ENCODE data around the gene CTSH. TPM values are rescaled to one million over a fixed set of nuclear protein-coding genes. Genes with fewer than 3 reads are reported as not detected.
"Not testable (repeated sequence)": the region's sequence is repeated elsewhere in the genome, so short reads cannot be mapped to it uniquely, and the experiment has no call there.

Gene CTSH
- total and polyA plus RNA-seq, 2 experiments from 2014 or later, result 19.7 to 19.9 TPM

DNA sequence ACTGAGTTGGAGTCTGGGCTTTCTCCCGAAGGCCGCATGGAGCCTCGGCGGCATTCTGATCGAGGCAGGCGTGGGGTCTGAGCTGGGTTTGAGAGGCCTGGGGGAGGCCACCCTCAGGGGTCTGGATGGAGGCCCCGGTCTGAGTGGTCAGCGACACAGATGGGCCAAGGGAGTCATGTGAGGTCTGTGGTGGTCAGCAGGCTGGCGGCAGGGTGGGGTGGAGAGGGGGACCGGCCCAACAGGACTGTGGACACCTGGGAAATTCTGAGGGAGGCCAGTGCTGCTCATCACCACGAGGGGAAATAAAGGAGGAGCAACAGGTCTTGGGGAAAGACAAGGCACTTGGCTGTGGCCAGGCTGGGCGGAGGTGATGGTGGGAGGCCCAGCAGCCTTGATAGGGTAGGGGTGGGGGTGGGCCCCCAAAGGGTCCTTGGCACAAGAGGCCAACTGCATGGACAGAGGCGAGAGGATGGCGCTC, 16.2 kb downstream of the CTSH start:
- Histone ChIP-seq H3K27me3 (ENCODE audit: insufficient read depth) (no peaks in the 10 kb centered on the region), H3K79me2 (replicated peaks; ENCODE audit: insufficient read depth) (no peaks in the 10 kb centered on the region), H3F3A (replicated peaks; ENCODE audit: low read depth) (no peaks in the 10 kb centered on the region), H3K27ac (ENCODE audit: low read depth) (no peak overlapping the region), H3K4me2 (no peak overlapping the region), H3K4me3 (no peak overlapping the region), H3K36me3 (ENCODE audit: insufficient read depth) (no peaks in the 10 kb centered on the region), H2AFZ (no peak overlapping the region), H4K20me1 (replicated peaks; ENCODE audit: insufficient read depth) (no peaks in the 10 kb centered on the region), H3K4me1 (ENCODE audit: insufficient read depth) (no peaks in the 10 kb centered on the region), H3K9me2 (ENCODE audit: insufficient read depth) (no peaks in the 10 kb centered on the region)
- Mint-ChIP-seq H3K27me3 (ENCODE audit: insufficient read depth, low read depth, poor library complexity) (peaks cover 20% of the 10 kb centered on the region), H3K4me3 (no peak overlapping the region), H3K27ac (no peak overlapping the region), H3K4me1 (peaks cover 4% of the 10 kb centered on the region; the same call in 2 of the 3 replicates), H3K9me3 (no peaks in the 10 kb centered on the region; the same call in 2 of the 3 replicates), H3K36me3 (ENCODE audit: low read depth) (peaks cover 10% of the 10 kb centered on the region)
- ATAC-seq (no peak), DNase-seq (ENCODE audit: low spot score) (no peak)
- TF ChIP-seq, protein P1, sequence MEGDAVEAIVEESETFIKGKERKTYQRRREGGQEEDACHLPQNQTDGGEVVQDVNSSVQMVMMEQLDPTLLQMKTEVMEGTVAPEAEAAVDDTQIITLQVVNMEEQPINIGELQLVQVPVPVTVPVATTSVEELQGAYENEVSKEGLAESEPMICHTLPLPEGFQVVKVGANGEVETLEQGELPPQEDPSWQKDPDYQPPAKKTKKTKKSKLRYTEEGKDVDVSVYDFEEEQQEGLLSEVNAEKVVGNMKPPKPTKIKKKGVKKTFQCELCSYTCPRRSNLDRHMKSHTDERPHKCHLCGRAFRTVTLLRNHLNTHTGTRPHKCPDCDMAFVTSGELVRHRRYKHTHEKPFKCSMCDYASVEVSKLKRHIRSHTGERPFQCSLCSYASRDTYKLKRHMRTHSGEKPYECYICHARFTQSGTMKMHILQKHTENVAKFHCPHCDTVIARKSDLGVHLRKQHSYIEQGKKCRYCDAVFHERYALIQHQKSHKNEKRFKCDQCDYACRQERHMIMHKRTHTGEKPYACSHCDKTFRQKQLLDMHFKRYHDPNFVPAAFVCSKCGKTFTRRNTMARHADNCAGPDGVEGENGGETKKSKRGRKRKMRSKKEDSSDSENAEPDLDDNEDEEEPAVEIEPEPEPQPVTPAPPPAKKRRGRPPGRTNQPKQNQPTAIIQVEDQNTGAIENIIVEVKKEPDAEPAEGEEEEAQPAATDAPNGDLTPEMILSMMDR (conservative IDR thresholded peaks at IDR 0.05; ENCODE audit: low read depth in 2 of 2), result no peak
- TF ChIP-seq ZNF114 (CRISPR knock-in tag; IDR thresholded peaks at IDR 0.05), result no peak
- no peak for TF ChIP-seq JUNB (IDR thresholded peaks at IDR 0.05; ENCODE audit: unreplicated experiment)
- TF ChIP-seq CREB1 (CRISPR knock-in tag; IDR thresholded peaks at IDR 0.05; ENCODE audit: low read depth), result no peak
- TF ChIP-seq, protein P2, sequence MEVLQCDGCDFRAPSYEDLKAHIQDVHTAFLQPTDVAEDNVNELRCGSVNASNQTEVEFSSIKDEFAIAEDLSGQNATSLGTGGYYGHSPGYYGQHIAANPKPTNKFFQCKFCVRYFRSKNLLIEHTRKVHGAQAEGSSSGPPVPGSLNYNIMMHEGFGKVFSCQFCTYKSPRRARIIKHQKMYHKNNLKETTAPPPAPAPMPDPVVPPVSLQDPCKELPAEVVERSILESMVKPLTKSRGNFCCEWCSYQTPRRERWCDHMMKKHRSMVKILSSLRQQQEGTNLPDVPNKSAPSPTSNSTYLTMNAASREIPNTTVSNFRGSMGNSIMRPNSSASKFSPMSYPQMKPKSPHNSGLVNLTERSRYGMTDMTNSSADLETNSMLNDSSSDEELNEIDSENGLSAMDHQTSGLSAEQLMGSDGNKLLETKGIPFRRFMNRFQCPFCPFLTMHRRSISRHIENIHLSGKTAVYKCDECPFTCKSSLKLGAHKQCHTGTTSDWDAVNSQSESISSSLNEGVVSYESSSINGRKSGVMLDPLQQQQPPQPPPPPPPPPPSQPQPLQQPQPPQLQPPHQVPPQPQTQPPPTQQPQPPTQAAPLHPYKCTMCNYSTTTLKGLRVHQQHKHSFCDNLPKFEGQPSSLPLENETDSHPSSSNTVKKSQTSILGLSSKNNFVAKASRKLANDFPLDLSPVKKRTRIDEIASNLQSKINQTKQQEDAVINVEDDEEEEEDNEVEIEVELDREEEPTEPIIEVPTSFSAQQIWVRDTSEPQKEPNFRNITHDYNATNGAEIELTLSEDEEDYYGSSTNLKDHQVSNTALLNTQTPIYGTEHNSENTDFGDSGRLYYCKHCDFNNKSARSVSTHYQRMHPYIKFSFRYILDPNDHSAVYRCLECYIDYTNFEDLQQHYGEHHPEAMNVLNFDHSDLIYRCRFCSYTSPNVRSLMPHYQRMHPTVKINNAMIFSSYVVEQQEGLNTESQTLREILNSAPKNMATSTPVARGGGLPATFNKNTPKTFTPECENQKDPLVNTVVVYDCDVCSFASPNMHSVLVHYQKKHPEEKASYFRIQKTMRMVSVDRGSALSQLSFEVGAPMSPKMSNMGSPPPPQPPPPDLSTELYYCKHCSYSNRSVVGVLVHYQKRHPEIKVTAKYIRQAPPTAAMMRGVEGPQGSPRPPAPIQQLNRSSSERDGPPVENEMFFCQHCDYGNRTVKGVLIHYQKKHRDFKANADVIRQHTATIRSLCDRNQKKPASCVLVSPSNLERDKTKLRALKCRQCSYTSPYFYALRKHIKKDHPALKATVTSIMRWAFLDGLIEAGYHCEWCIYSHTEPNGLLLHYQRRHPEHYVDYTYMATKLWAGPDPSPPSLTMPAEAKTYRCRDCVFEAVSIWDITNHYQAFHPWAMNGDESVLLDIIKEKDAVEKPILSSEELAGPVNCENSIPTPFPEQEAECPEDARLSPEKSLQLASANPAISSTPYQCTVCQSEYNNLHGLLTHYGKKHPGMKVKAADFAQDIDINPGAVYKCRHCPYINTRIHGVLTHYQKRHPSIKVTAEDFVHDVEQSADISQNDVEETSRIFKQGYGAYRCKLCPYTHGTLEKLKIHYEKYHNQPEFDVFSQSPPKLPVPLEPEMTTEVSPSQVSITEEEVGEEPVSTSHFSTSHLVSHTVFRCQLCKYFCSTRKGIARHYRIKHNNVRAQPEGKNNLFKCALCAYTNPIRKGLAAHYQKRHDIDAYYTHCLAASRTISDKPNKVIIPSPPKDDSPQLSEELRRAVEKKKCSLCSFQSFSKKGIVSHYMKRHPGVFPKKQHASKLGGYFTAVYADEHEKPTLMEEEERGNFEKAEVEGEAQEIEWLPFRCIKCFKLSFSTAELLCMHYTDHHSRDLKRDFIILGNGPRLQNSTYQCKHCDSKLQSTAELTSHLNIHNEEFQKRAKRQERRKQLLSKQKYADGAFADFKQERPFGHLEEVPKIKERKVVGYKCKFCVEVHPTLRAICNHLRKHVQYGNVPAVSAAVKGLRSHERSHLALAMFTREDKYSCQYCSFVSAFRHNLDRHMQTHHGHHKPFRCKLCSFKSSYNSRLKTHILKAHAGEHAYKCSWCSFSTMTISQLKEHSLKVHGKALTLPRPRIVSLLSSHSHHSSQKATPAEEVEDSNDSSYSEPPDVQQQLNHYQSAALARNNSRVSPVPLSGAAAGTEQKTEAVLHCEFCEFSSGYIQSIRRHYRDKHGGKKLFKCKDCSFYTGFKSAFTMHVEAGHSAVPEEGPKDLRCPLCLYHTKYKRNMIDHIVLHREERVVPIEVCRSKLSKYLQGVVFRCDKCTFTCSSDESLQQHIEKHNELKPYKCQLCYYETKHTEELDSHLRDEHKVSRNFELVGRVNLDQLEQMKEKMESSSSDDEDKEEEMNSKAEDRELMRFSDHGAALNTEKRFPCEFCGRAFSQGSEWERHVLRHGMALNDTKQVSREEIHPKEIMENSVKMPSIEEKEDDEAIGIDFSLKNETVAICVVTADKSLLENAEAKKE (CRISPR knock-in tag; IDR thresholded peaks at IDR 0.05), result no peak
- TF ChIP-seq, protein P3, sequence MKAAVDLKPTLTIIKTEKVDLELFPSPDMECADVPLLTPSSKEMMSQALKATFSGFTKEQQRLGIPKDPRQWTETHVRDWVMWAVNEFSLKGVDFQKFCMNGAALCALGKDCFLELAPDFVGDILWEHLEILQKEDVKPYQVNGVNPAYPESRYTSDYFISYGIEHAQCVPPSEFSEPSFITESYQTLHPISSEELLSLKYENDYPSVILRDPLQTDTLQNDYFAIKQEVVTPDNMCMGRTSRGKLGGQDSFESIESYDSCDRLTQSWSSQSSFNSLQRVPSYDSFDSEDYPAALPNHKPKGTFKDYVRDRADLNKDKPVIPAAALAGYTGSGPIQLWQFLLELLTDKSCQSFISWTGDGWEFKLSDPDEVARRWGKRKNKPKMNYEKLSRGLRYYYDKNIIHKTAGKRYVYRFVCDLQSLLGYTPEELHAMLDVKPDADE (IDR thresholded peaks at IDR 0.05), result no peak
- TF ChIP-seq NANOG (IDR thresholded peaks at IDR 0.05; ENCODE audit: borderline replicate concordance), result no peak
- TF ChIP-seq ZNF331 (CRISPR knock-in tag; IDR thresholded peaks at IDR 0.05; ENCODE audit: low read depth), result no peak
- no peak for TF ChIP-seq STAT1 (IDR thresholded peaks at IDR 0.05; ENCODE audit: unreplicated experiment)

DNA sequence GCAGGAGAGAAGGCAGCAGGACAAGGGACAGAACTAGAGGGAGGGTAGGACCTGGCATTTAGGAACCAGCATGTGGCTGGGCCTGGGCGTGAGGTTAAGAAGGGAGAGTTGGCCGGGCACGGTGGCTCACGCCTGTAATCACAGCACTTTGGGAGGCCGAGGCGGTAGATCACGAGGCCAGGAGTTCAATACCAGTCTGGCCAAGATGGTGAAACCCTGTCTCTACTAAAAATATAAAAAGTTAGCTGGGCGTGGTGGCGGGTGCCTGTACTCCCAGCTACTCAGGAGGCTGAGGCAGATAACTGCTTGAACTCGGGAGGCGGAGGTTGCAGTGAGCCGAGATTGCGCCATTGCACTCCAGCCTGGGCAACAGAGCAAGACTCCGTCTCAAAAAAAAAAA, 16.7 kb downstream of the CTSH start:
- not testable (repeated sequence) for H2AFZ ChIP-seq; H3K4me3 Mint-ChIP-seq; H3K4me1 ChIP-seq (ENCODE audit: insufficient read depth); H3K36me3 ChIP-seq (ENCODE audit: insufficient read depth); H3F3A ChIP-seq (replicated peaks; ENCODE audit: low read depth); H4K20me1 ChIP-seq (replicated peaks; ENCODE audit: insufficient read depth); H3K4me1 Mint-ChIP-seq; H3K4me3 ChIP-seq; ATAC-seq; H3K9me2 ChIP-seq (ENCODE audit: insufficient read depth); H3K4me2 ChIP-seq; DNase-seq (ENCODE audit: low spot score); H3K79me2 ChIP-seq (replicated peaks; ENCODE audit: insufficient read depth); H3K27ac ChIP-seq (ENCODE audit: low read depth); H3K27me3 ChIP-seq (ENCODE audit: insufficient read depth); H3K9me3 Mint-ChIP-seq
- peaks cover 18% of the 10 kb centered on the region for H3K27me3 Mint-ChIP-seq (ENCODE audit: insufficient read depth, low read depth, poor library complexity)
- peak overlapping the region; percentile 54; the same call in 1 of the 2 replicates for H3K27ac Mint-ChIP-seq
- H3K36me3 Mint-ChIP-seq (ENCODE audit: low read depth), result peaks cover 11% of the 10 kb centered on the region
